Measurements from ENCODE around the gene CEP152.
"Not testable (repeated sequence)": the region's sequence is repeated elsewhere in the genome, so short reads cannot be mapped to it uniquely, and the experiment has no call there.

Gene CEP152

DNA sequence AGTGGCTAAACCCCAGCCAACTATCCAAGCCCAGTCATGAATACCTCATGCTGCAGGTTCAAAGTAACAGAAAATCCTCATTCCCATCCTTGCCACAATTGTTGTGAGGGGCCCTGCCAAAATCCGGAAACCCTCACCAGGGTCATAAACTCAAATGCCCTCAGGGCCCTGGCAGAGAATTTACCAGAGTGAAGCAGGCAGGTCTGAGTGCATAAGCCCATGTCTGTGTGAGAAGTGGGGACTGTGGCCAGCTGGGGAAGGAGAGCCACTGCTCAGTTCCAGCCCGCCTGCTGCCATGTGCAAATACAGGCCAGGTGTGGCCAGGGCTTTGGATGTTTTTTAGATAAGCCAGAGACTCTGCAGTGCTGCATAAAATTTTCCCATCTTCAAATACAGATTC is 7.0 kb downstream of the CEP152 start:
- DNase-seq (ENCODE audit: low read depth), result no peak

DNA sequence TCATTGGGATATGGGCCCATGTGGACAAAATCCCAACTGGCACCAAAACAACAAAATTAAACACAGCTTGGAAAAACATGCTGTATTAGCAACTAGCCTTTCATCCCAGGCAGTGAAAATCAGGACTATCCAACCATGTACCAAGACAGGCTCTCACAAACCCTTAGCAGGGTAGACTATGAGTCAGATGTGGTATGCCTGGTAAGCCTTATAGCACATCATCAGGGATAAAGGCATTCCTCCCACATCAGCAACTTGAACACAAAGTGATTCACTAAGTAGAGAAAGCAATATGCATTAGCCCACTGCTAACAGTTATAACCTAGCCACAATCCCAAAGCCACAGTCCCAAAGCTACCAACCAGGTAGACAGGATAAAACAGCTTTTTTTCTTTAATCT is 8.0 kb downstream of the CEP152 start:
- DNase-seq (ENCODE audit: low read depth), result no peak

DNA sequence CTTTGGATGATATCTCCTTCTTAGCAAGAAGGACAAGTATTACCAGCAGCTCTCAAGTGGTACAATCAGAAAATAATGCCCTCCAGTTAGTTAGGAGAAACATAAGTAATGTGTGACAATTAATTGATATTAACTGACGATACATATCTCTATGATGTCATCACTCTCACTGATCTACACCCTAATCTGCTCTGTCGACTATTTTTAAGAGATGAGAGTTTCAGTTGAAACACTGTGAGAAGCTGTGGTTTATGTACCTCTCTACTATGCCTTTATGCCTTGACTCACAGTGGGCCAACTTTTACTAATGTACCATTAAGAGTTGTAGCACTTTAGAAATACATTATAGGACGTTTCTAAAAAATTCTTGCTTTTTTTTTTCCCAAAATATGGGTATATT is 8.6 kb downstream of the CEP152 start:
- DNase-seq (ENCODE audit: low read depth), result no peak

DNA sequence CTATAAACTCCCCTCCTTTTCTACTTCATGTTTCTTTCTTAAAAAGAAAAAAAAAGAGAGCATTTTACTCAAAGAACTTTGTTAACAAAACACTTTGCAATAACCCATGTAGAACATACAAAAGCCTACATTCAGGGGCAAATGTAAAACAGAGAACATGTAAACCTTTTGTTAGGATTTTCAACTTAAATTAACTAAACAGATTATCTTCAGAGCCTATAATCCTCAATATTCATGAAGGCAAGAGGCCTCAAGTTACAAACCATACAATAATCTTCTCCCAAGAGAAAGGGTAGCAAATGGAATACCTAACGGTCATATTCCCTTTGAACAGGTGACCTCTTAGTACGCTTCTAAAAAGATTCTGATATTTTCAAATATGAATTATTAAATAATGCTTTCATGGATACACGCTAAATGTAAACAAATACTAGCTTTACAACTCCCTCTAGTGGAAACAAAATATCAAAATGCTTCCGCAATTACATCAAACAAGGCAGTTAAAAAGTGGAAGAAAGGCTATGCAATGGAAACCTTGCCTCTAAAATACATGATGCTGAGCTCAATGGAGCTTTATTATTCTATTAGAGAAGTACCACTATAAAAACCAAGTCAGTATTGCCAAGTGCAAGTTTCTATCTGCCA is 9.9 kb downstream of the CEP152 start:
- DNase-seq (ENCODE audit: low read depth), result no peak

DNA sequence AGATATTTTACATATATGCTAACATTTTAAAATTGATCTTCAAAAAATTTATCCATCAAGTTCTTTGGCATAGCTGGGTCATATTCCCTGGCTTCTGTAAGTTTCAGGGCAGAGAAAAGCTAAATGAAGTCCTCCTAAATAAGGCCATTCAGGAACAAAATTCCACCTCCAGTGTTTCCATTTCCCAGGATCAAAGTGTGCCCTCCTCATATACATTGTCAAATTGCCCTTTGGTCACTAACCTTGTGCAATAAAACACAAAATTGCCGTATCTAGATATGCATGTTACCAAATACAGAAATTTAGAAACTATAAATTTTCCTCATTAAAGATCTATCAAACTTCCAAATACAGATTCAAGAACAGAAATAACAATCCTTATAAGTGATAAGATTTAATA is 10.6 kb downstream of the CEP152 start:
- no peak for DNase-seq (ENCODE audit: low read depth)

DNA sequence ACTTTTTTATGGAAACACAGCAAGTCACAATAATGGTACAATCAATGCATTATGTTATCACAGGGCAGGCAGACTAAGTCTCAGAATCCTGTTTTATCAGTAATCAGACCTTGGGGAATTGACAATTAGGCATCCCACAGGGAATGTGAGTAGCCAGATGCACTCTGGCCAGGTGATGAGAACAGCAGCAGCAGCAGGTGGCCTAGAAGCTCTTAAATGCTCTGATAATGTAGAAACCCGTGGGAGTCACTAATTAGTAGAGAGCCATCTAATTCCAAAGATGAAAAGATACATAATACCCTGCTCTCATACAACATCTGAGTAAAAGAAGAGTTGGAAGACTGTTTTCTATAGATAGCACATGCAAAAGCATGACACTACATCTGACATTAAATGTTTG is 12.6 kb downstream of the CEP152 start:
- DNase-seq (ENCODE audit: low read depth), result no peak

DNA sequence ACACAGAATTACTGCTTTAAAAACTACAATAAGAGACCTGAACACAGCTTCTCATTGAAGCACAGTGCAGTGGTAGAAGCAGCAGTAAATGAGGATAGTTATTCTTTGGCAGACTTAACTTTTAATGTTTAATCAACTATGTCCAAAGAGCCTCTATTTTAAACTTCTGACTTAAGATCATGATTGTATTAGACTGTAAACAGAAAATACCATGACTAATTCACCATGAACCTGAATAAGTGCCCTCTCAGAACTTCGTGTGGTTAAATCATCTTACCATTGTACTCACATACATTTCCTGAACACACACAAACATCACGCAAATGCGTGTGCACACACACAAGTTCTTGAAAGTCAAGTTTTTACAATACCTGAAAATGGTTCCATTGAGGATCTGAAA is 13.9 kb downstream of the CEP152 start:
- no peak for DNase-seq (ENCODE audit: low read depth)

DNA sequence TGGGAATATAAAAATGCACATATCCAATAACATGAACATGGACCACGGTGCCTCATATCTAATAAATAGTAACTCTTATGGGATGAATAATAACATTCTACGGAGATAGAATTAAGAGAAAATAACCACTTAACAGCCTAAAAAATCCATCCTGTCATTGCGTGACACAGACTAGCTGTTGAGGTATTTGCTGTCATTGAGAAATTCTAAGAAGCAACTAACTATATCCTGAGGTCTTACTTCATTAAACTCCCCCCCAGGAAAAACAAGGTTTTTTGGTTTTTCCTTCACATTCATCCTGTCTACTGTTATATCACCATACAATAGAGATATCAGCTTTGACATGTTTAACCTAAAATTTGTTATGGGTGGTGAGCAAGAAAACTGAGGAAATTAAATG is 14.3 kb downstream of the CEP152 start:
- DNase-seq (ENCODE audit: low read depth), result no peak

DNA sequence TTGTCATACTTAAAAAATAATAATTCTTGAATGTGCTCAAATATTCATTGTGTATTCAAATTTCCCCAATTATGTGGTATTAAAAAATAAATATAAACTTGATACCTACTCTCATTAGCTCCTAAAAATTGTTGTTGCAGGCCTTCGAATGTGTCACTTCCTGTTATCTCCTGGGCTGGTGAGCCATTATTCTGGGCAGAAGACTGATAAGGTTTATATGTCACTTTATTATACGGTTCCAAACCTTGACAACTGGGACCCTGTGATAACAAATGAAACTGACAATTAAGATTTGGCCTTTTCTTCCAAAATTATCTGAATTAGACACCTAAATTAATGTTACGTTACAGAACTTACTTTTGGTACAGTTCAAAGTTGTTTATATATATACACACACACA is 15.0 kb downstream of the CEP152 start:
- no peak for DNase-seq (ENCODE audit: low read depth)

DNA sequence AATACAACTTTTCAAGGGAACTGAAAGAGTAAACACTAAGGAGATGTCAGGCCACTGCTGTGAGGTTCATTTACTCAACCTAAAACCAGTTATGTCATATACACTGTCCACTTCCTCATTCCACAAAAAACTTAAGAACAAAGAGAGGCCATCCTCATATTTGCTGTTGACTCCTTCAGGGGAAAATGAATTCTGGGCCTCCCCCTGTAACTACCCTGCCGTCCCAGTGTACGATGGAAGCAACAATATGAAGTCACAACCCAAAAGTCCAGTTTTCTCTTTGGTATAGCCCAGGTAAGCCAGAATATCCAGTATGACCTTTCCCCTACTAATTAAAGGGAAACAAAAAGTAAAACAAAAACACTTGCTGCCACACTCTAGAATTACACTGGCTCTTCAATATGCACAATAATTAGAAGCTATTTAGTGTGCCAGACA is 16.2 kb downstream of the CEP152 start:
- DNase-seq (ENCODE audit: low read depth), result no peak

DNA sequence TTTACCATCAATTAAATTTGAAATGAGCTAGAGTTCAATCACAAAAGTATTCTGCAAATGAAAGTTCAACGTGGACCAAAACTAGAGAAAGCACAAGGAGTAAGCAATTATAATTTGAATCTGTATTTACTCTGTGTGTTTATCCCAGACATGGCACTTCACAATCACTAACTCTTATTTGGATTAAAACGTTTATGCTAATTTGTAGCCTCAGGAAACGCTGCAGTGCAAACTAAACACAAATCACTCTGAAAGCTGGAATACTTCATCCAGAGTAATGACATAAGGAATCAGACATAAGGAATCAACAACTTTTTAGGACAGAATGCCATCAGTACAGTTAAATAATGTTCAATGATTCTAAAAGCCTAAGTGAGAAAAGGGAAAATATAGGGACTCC is 18.5 kb downstream of the CEP152 start:
- no peak for DNase-seq (ENCODE audit: low read depth)

DNA sequence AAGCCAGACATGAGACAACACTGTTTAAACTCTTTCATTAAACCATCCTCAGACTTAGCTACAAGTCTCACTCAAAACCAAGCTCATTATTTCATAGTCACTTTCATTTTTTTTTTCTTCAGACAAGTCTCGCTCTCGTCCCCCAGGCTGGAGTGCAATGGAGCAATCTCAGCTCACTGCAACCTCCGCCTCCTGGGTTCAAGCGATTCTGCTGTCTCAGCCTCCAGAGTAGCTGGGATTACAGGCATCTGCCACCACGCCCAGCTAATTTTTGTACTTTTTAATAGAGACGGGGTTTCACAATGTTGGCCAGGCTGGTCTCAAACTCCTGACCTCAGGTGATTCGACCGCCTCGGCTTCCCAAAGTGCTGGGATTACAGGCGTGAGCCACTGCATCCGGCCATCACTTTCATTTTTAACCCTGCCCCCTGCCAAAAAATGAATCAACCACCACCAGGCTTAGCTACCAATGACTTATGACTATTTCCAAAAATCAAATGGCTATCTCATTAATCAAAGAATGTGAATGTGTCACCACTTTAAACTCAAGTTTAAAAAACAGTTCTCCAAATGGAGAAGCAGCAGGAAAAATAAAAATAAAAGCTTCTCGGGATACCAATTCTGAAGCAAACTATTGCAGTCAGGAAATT is 20.3 kb downstream of the CEP152 start:
- DNase-seq (ENCODE audit: low read depth), result not testable (repeated sequence)

DNA sequence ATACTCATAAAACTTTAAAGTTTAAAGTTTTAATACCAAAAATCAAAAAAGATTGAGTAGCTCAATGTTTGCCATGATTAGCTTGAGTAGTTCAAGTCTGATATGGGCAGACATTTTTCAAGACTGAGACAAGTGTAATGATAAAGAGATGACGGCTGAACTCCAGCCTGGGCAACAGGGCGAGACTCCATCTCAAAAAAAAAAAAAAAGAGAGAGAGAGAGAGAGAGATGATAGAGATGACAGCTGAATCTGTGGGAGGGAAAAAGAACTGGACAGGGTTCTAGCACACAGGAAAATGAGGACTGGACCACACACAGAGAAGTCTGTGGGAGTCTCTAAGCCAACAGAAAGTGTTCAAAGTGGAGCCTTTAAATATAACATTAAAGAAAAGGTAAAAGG is 25.2 kb downstream of the CEP152 start:
- DNase-seq (ENCODE audit: low read depth), result no peak

DNA sequence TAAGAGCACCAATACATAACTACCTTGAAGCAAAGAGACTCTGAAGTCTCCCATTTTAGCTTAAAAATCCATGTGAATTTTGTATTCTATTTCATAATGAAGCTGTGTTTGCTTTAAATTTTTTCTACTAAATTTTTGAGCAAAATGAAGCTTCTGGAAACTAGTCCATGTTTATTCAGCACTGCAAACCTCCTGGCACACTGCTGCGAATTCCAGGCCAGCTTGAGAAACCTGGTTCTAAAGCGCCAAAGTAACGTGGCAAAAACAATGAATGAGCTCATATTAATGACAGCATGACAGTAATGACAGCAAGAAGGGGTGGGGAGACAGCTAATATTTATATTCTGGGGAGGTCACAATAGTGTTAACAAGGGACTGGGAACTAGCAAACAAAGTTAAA is 25.7 kb downstream of the CEP152 start:
- DNase-seq (ENCODE audit: low read depth), result no peak

DNA sequence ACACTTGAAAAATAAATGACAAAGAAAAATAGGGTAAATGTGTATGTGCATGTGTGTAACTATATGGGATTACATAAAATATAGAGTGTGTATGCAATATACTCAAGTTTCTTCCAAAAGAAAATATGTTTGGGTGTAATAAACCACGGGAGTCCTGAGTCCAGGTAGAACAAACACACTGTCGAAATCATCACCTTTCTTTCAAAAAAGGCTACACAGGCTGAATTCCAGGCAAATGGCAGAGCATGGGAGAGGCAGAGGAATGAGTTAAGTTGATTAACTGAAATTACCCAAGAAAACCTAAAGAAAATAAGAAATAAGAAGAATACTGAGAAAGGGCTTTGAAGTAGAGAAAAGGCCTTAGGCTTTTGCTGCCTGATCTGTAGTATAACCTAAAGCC is 26.1 kb downstream of the CEP152 start:
- no peak for DNase-seq (ENCODE audit: low read depth)

DNA sequence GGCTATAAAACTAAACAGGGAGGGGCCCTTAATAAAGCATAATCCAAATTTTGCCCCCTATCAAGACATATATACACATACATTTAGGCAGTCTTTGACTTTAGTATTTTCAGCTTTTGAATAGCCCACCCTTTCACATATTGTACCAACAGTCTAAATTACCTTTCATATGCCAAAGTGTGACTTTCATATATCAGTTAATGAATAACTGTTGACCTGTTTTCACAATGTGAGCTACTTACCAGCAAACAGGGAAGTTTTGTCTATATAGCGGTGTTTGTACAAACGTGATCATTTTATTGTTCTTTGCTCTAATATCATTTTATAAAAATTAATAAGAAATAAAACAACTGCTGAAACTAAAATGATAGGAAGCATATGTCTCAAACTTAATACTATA is 28.0 kb downstream of the CEP152 start:
- no peak for DNase-seq (ENCODE audit: low read depth)

DNA sequence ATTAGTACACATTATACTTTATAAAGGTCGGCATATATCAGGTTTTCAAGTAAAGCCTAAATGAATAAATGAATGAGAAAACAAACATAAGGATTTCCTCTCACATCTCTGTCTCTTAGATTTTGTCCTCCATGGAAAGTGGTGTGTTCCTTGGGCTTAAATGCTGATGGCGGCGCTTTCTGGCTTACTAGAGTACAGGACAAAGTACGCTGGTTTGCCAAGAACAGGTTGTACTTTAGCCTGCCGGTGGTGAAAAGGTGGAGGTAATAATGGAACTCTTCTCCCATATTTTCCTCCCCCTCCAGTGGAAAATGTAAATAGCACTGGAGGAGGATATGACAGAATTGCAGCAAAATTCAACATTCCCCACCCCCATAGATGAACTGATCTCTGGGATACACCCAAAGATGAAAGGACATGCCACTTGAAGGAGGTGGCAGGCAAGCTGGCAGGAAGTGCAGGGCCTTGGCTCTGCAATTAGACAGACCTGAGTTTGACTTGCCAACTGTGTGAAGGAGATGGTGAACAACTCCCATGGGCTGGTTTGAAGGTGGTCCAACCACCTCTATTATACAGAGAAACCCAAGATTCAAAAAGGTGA is 29.3 kb downstream of the CEP152 start:
- no peak for DNase-seq (ENCODE audit: low read depth)

DNA sequence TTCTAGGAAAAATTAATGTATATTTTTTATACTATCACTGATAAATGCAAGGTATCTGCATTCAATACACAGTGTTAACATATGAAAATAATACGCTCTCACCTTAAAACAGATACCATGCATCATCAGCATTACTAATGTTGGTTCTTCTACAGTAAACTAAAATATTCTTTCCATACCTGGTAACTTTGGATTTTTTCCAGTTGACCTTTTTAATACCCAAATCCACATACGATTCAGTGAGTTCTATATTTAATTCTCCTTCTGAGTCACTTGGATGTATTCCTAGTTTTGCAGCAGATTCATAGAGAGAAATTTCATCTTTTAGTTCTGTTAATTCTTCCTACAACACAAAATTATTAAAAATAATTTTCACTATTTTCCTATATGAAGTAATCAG is 29.9 kb downstream of the CEP152 start:
- DNase-seq (ENCODE audit: low read depth), result no peak

DNA sequence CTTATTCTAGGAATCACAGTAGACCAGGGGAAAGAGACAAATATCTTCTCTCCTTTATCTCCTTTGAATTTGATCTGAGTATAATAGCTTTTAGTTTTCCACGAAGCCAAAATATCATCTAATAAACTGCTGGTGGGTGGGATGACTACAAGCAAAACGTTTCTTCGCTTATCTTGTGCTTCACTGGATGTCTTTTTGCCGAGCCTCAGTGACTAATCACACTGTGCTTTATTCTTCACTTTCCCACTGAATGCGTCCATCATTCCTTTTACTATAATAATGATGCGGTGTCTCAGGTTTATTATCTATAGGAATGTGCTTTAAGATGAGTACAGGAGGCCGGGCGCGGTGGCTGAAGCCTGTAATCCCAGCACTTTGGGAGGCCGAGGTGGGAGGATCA is 32.5 kb downstream of the CEP152 start:
- no peak for DNase-seq (ENCODE audit: low read depth)

DNA sequence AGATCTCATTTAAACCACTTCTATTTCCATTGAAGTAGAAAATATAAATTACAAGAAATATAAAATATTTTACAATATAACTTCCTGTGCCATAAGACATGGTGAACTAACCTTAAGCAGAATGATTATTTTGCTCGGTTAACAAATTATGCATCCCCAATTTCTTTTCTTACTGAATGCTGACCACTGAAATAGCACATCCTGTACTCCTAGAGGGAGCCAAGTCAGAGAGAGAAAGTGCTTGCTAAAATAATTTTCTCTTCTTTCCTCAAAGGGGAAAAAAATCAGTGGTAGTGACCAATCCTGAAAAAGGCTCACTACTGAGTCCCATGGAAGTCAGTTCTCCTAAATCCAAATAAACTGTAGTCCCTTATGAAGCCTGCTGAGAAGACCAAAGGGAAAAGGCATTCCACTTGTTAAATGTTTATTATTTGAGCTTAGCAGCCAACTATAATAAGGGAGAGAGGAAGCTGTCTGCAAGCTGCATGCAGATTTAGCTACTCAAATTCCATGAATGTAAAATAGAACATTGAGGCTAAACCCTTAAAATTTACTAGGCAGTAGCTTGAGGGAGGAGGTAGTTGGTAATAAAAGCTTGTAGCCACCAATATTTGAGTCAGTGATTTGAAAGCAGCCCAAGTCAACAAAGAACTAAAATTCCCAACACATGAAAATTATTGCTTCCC is 33.1 kb downstream of the CEP152 start:
- DNase-seq (ENCODE audit: low read depth), result no peak

DNA sequence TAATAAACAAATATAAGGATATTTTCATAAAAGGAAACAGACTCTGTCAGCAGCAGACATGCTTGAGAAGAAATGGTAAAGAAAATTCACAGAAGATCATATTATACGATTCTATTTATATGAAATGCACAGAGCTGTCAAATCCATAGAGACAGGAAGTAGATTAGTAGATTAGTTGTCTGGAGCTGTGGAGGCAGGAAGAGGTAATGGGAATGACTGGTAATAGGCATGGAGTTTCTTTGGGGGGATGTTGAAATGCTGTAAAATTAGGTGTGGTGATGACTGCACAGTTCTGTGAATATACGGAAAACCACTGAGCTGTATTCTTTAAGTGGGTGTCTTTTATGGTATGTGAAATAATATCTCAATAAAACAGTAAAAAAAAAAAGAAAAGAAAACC is 35.3 kb downstream of the CEP152 start:
- DNase-seq (ENCODE audit: low read depth), result no peak

DNA sequence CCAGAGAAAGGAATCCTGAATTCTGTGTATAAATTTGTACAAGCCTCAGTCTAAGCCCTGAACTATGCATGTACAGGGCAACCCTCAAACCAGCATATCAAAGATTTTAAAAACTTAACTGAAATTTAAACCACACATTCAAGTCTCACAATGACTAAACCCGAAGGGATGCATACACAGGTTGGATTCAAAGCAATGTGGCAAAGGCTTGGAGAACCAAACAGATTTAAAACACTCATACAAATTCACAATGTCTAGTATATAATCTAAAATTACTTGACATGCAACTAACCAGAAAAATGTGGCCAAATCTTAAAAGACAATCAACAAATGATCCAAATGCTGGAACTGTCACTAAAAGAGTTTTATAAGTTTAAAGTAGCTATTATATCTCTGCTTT is 36.4 kb downstream of the CEP152 start:
- no peak for DNase-seq (ENCODE audit: low read depth)

DNA sequence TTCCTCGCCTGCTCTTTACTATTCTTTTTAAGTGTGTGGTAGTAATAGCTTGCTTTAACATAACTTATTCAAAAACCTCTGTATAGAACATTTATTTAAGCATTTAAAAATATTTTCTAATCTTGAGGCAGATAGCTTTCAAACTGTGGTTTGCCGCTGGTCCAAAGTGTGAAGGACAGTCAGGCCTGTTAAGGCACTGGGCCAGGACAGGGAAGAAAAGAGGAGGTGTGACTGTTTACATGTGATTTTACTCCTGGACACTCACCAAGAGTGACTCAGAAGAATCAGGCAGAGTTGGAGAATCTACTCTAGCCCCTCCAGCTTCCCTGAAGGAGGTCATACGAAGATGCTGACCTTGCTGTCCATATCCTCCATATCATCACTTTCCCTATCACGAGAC is 44.7 kb downstream of the CEP152 start:
- DNase-seq (ENCODE audit: low read depth), result no peak
